Measurements from ENCODE around the gene EFTUD2.

DNA sequence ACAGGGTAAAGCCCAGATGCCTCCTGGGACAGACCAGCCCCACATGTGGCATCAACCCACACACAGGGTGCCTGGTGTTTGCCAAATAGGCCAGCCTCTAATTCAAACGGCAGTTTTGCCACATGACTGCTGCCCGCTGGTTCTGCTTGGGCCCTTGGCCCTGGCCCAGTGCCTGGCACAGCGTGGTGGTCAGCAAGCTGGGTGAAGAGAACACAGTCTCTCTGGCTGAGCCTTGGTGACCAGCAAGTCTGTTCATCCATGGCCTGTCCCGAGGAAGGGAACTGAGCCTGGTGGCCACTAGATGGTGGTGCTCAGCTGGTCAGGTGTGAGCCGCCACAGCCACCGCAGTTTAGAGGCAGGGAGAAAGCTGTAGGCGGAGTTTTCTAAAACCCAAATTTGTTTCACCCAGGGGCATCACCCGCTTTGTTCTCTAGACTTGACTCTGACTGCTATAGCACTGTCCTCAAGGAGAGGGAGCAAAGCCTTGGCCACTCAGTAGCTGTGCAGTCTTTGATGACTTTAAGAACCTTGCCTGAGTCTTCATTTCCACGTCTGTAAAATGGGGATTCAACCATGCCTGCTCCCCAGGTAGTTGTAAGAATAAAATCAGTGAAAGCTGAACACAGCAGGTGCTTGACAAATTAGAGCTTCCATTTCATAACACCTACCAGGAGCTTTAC is 20.8 kb upstream of the EFTUD2 start:
- TF ChIP-seq CTCF (IDR thresholded peaks at IDR 0.05) (peak; percentile 52 to 87 (median 82)), POLR2A (IDR thresholded peaks at IDR 0.05) (no peak)
